T-helper 9 cell (primary cell): ENCODE data around the gene MYOZ1.
"Not testable (repeated sequence)": the region's sequence is repeated elsewhere in the genome, so short reads cannot be mapped to it uniquely, and the experiment has no call there.

ENCODE experiments used
- DNase-seq: peaks from one replicate; pipeline ENCODE4 v3.0.0-alpha.2; 2020

MYOZ1 gene

DNA sequence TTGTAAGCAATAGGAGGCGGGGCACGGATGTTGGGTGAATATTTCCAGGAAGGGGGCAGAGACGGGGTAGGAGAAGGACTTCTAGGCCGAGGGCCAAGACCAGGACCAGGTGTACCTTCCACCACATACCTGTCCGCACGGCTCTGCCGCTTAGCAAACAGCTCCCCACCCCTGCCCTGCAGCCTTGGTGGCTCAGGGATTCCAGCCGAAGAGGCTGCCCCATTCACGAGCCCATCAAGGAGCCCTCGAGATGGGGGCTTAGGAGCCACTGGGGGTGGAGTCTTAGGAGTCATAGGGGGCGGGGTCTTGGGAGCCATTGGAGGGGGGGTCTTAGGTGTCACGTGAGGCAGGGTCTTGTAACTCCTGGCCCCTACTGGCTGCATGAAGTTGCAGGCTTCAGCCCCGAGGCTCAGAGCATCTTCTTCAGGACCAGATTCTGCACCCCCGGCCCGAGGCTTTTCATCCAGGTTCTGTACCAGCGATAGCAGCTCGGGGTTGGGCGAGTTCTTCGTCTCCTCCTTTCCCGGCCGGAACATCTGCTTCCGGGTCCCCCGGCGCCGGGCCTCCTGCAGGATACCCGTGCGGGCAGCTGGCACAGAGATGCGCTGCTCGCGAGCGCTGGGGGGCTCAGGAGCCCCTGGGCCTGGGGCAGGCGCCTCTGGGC lies 6.1 kb upstream of the MYOZ1 start:
- no peak for DNase-seq

DNA sequence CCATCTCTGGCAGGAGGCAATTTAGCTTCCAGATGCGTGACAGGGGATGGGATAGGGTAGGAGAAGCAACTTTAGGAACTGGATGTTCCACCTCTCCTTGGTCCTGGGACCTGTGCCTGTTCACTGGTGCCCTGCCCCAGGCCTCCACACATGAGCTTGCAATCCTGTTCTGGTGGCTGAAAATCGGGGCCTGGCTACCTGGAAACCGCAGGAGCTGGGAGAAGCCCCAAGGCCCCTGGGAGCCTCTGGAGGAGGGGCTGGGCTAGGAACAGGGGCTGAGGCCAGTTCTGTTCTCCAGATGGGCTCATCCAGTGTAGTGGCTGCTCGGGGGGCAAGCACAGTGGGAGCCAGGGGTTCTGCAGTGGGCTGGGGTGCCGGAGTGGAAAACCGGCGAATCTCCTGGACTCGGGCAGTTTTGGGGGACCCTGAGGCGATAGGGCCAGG lies 5.3 kb upstream of the MYOZ1 start:
- no peak for DNase-seq

- no peak for DNase-seq
Observed at GRCh38 chr10:73645251-73645650, 4.0 kb upstream of the MYOZ1 start.

DNA sequence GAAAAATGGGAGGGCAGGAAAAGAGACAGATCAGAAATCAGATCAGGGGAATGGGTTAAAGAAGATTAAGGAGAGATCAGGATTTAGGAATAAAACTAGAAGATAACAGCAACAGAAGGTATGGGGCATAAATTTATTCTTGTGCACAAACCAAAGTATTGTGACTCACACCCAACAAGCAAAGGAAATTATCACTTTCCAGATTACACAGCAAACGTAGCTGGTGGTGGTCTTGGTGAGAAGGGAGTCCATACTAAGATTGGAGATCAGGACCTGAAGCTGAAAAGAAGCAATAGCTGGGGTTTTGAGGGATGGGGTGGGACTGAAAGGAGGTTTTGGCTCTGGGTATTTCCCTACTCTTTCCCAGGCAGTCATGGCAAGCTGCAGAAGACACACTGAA lies 3.5 kb upstream of the MYOZ1 start:
- no peak for DNase-seq

DNA sequence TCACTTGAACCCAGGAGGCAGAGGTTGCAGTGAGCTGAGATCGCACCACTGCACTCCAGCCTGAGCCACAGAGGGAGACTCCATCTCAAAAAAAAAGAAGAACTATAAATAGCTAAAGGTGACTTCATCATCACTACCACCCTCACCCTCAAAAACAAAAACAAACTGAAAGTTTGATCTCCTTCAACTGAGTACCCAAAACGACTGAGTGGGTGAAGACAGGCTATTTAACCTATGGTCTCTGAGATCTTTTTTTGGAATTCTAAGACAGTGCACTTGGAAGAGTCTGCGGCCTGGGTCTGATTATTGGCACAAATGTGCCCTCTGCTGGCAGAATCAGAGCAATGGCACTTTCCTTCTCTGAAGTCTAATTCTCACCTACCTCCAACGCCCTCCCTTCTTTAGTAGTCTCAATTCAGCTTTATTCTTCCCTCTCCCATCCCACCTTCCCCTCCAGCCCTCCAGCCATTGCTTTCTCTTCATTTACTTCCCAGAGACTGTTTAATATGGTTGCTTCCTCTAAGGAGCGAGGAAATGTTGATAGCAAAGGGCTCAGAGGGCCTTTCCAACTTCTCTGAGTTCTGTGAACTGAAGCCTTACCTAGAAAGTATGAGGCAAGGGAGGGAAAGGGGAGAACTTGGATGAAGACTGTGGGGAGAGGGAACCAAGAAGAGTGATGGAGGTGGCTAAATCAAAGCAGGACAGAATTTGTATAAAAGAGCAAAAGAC lies 2.9 kb upstream of the MYOZ1 start:
- peak; percentile 24 for DNase-seq

DNA sequence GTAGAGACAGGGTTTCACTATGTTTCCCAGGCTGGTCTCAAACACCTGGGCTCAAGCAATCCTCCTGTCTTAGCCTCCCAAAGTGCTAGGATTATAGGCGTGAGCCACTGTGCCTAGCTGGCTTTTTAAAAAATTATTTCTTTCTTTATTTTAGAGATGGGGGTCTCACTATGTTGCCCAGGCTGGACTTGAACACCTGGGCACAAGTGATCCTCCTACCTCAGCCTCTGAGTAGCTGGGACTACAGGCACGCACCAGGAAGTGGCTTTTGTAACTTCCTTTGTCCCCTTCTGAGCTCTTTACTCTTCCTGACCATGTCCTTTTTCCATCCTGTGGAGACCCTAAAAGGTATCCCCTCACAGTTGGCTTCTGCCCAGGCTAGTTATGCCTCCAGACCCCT lies 2.1 kb upstream of the MYOZ1 start:
- no peak for DNase-seq

- DNase-seq: no peak
Observed at GRCh38 chr10:73639286-73639685, 2.0 kb downstream of the MYOZ1 start.

GRCh38 chr10:73635781-73636180 lies 5.5 kb downstream of the MYOZ1 start:
- DNase-seq: no peak

DNA sequence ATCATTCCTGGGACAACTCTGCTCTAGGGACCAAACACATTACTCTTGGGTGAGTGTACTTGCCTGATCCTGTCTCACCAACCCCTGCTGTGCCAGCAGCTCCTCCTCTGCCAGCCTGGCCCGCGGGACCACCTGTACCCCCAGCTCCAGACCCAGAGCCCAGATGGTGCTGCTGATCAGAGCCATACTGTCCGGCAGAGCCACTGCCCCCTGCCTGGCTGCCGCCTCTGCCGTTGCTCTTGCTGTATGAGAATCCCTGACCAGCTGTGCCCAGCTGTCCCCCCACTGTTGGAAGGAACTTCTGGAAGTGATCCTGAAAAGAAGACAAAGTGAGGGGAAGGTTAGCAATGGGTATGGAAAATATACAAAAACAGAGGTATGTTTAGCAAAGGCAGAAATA lies 6.9 kb downstream of the MYOZ1 start:
- DNase-seq: no peak

DNA sequence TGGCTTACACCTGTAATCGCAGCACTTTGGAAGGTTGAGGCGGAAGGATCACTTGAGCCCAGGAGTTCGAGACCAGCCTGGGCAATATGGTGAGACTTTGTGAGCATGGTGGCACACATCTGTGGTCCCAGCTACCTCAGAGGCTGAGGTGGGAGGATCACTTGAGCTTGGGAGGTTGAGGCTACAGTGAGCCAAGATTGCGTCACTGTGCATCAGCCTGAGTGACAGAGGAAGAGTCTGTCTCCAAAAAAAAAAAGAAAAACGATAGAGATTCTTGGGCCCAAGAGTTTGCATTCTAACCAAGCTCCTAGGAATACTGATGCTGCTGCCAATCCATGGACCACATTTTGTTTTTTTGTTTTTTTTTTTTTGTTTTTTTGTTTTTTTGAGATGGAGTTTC lies 12.1 kb downstream of the MYOZ1 start:
- no peak for DNase-seq

GRCh38 chr10:73628405-73628804 lies 12.9 kb downstream of the MYOZ1 start:
- DNase-seq: no peak

GRCh38 chr10:73627300-73627699 lies 14.0 kb downstream of the MYOZ1 start:
- DNase-seq: no peak

GRCh38 chr10:73625884-73626752 lies 15.2 kb downstream of the MYOZ1 start:
- peak; percentile 93 for DNase-seq

GRCh38 chr10:73625004-73625883 lies 16.0 kb downstream of the MYOZ1 start:
- DNase-seq: peak; percentile 8

DNA sequence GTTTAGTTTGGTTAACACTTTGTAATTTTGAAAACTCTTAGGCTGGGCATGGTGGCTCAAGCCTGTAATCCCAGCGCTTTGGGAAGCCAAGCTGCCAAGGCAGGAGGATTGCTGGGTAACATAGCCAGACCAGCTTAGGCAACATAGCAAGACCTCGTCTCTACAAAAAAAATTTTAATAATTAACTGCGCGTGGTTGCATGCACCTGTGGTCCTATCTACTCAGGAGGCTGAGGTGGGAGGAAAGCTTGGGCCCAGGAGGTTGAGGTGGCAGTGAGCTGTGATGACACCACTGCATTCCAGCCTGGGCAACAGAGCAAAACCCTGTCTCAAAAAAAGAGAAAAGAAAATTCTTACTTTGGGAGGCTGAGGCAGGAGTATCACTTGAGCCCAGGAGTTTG lies 18.2 kb downstream of the MYOZ1 start:
- DNase-seq: no peak

- DNase-seq: not testable (repeated sequence)
Observed at GRCh38 chr10:73620974-73621373, 20.3 kb downstream of the MYOZ1 start.

GRCh38 chr10:73617143-73617542 lies 24.1 kb downstream of the MYOZ1 start:
- not testable (repeated sequence) for DNase-seq

- no peak for DNase-seq
Observed at GRCh38 chr10:73614720-73615119, 26.6 kb downstream of the MYOZ1 start.

DNA sequence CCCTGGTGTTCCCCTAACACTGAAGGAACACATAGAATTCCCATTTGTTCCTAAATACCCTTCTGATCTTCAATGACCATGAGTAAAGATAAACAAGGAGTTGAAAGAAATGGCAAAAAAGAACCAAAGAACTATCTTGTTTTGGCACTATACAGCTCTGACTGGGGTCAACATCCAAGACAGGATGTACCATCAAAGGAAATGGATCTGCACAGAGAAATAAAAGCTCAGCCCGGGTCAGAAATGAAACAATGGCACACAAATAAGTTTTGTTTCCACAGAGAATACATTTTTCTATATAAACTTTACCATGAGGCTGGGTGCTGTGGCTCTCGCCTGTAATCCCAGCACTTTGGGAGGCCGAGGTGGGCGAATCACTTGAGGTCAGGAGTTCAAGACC lies 32.2 kb downstream of the MYOZ1 start:
- DNase-seq: no peak

DNA sequence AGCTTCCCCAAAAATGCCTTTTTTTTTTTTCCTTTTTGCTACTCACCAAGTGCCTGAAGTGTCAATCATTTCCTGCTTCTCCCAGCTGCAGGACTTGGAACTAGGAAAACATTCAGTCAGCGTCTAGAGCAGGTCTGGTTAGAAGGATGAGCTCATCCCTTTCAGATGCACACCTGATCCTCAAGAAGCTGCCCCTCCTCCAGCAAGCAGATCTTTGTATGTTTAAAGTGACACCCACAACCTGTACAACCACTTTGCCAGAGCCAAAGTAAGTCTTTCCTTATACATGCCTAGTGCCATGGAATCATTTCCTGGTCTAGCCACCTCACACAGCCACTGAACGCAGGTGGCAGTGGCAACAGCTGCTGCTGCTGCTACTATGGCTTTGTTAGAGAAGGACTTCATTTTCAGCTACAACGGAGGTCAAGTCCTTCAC lies 39.8 kb downstream of the MYOZ1 start:
- DNase-seq: no peak

DNA sequence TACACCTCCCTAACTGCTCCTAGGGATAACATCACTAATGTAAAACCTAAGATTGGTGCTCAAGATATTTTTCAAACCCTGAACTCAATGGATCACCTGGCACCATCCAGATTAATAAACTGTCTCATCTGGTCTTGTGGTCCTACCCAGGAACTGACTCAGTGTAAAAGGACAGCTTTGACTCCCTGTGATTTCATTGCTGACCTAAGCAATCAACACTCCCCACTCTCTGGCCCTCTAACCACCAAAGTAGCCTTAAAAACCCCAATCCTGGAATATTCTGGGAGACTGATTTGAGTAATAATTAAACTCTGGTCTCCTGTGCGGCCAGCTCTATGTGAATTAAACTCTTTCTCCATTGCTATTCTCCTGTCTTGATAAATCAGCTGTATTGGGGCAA lies 43.9 kb downstream of the MYOZ1 start:
- DNase-seq: no peak

DNA sequence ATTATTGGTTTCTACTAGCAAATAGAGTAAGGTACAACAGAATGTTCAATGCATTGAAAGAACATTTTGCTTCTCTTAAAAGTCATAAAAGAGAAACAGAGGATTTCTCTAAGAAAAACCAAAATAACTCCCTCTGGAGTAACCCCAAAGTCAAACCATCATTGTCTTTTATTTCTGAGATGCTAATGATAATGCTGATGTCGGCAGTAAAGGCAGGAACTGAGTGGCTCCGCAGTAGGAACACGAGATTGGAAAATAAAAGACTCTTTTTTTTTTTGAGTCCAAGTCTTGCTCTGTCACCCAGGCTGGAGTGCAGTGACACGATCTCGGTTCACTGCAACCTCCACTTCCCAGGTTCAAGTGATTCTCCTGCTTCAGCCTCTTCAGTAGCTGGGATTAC lies 47.5 kb downstream of the MYOZ1 start:
- no peak for DNase-seq

DNA sequence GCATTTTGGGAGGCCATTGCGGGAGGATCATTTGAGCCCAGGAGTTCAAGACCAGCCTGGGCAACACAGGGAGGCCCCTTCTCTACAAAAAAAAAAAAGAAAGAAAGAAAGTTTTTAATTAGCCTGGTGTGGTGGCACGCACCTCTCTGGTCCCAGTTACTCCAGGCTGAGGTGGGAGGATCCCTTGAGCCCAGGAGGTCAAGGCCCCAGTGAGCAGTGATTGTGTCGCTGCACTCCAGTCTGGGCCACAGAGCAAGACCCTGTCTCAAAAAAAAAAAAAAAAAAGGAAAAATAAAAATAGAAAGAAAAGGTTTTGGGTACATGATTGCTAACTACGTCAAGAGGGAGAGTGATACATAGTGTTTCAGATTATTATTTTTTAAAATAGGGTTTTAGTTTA lies 48.2 kb downstream of the MYOZ1 start:
- DNase-seq: no peak
